ENCODE measurements around the gene CFAP221. TPM values are rescaled to one million over a fixed set of nuclear protein-coding genes. Genes with fewer than 3 reads are reported as not detected.

Gene CFAP221
- total and polyA plus RNA-seq, 10 of the 15 experiments (the other 5 are each of a cell fraction or from before 2014, with no cell fraction given) = not detected

DNA sequence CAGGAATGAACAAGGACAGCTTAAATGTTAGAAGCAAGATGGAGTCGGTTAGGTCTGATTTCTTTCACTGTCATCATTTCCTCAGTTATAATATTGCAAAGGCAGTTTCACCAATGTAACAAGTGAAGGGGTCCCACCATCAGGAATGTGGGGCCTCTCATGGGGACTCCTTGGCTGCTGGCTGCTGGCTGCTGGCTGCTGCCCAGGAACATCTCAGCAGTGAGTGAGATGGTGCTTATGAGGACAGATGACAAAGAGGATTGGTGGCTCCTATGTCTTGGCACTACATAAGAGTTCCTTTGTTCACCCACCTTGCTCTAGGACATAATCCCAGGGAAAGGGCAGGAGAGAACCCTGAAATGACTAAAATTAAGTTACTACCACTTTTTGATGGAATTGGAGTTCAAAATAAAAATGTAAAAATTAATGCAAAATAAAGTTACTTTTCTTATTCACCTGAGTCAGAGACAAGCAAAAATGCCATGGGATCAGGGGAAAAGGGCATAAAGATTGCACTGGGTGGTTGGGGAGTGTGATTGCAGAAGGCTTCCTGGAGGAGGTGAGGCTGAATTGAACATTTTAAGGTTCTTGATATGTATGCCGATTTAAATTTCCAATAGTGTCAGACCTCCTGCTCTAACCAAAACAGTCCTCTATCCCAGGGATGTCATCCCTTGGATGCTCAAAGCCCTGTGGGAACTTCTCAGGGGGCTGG is 158.1 kb downstream of the CFAP221 start:
- no peak for TF ChIP-seq ZNF207 (IDR thresholded peaks at IDR 0.05; ENCODE audit: borderline replicate concordance)
- TF ChIP-seq HCFC1 (IDR thresholded peaks at IDR 0.05; ENCODE audit: low read length) = no peak
- Histone ChIP-seq H3K4me3 (no peak overlapping the region), H2AFZ (ENCODE audit: control insufficient read depth, low read depth, low read length) (no peak overlapping the region), H4K20me1 (ENCODE audit: control insufficient read depth, insufficient read depth) (no peaks in the 10 kb centered on the region), H3K9me3 (replicated peaks; ENCODE audit: control insufficient read depth, insufficient read depth, low read length) (peaks cover 9% of the 10 kb centered on the region; the same call in 2 of the 3 replicates), H3K27ac (ENCODE audit: control insufficient read depth, insufficient read depth) (no peak overlapping the region), H3K79me2 (ENCODE audit: control insufficient read depth, insufficient read depth, low read length) (no peaks in the 10 kb centered on the region), H3K4me1 (ENCODE audit: control insufficient read depth, insufficient read depth, low read length) (peaks cover 16% of the 10 kb centered on the region), H3K4me2 (ENCODE audit: control insufficient read depth, insufficient read depth) (no peak overlapping the region), H3K36me3 (ENCODE audit: control insufficient read depth in 2 of 2, insufficient read depth in 2 of 2, low read length in 1 of 2) (no peaks in the 10 kb centered on the region), H3K27me3 (replicated peaks in 1 of 2; ENCODE audit: control insufficient read depth in 2 of 2, insufficient read depth in 2 of 2, low read length in 1 of 2) (no peaks in the 10 kb centered on the region; a peak in 1 of 4 replicates), H3K9ac (ENCODE audit: control insufficient read depth, insufficient read depth, low read length) (no peak overlapping the region)
- in situ Hi-C loops (cut with MboI) (loop anchor here (5.0 to 10.0 kb wide), 3 partner anchors 120 to 972 kb away; no protein-coding TSS in a partner anchor), intact Hi-C loops (cut with micrococcal nuclease; ENCODE audit: unreplicated experiment) (loop anchor here (1.0 to 5.0 kb wide), 3 partner anchors 124 to 473 kb away; no protein-coding TSS in a partner anchor)
- WGBS (ENCODE audit: insufficient coverage, insufficient replicate concordance, low lambda C conversion rate, missing lambda C conversion rate) = 70% methylated on average over 2 of the region's 2 CpGs
- DNase-seq (ENCODE audit: low read depth, low spot score) (no peak), ATAC-seq (no peak; the same call in 2 of the 3 replicates), FAIRE-seq (no peak)
- BruUV-seq (replicated peaks) = no TSS peak
- ChIA-PET CTCF (interaction anchor here (0.6 to 7.3 kb wide), 18 partner anchors 17 to 978 kb away, joined by 3 to 116 read pairs (median 5); partner anchors contain the start of gene TMEM177), RAD21 (ENCODE audit: unreplicated experiment) (interaction anchor here (0.8 to 3.4 kb wide), 7 partner anchors 24 to 611 kb away, joined by 3 to 38 read pairs (median 4); partner anchors contain the start of gene TMEM177), POLR2A (no interaction called here), SMC1A (ENCODE audit: uncharacterized antibody, unreplicated experiment) (interaction anchor here (0.7 to 2.9 kb wide), 4 partner anchors 118 to 473 kb away, joined by 3 to 19 read pairs (median 6); no protein-coding TSS in a partner anchor)

DNA sequence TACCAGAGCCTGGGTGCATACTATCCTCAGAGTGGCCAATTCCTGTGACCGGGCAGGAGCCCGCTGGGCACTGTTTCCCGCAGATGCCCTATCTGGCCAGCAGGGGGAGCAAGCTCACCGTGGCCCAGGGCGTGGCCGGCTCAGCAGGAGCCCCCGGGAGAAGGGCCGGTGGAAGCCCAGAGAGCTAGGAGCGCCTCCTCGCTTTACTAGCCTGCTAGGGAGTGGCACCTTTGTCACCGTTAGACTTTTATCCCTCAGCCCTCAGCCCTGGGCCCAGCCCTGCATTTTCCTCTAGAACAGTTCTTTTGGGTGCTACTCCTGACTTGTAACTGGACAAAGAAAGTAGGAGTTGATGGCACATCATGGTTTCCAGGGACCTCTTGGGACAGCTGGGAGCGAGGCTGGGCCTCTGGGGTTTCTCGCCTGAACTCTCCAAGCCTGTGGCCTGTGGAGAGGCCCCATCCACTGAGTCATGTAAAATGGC is 158.7 kb downstream of the CFAP221 start:
- WGBS (ENCODE audit: insufficient coverage, insufficient replicate concordance, low lambda C conversion rate, missing lambda C conversion rate) = 1% methylated on average over 13 of the region's 13 CpGs
- no peaks in the 10 kb centered on the region; a peak in 1 of 4 replicates for H3K27me3 ChIP-seq (replicated peaks in 1 of 2; ENCODE audit: control insufficient read depth in 2 of 2, insufficient read depth in 2 of 2, low read length in 1 of 2)
- peaks cover 9% of the 10 kb centered on the region; the same call in 2 of the 3 replicates for H3K9me3 ChIP-seq (replicated peaks; ENCODE audit: control insufficient read depth, insufficient read depth, low read length)
- H3K4me2 ChIP-seq (ENCODE audit: control insufficient read depth, insufficient read depth) = no peak overlapping the region
- H3K79me2 ChIP-seq (ENCODE audit: control insufficient read depth, insufficient read depth, low read length) = no peaks in the 10 kb centered on the region
- peaks cover 14% of the 10 kb centered on the region for H3K4me1 ChIP-seq (ENCODE audit: control insufficient read depth, insufficient read depth, low read length)
- no peaks in the 10 kb centered on the region for H4K20me1 ChIP-seq (ENCODE audit: control insufficient read depth, insufficient read depth)
- BruUV-seq (replicated peaks) = no TSS peak
- intact Hi-C loops (cut with micrococcal nuclease; ENCODE audit: unreplicated experiment) = loop anchor here (1.0 to 5.0 kb wide), 3 partner anchors 123 to 472 kb away; no protein-coding TSS in a partner anchor
- H3K9ac ChIP-seq (ENCODE audit: control insufficient read depth, insufficient read depth, low read length) = no peak overlapping the region
- no peak overlapping the region for H3K27ac ChIP-seq (ENCODE audit: control insufficient read depth, insufficient read depth)
- no peak overlapping the region for H2AFZ ChIP-seq (ENCODE audit: control insufficient read depth, low read depth, low read length)
- in situ Hi-C loops (cut with MboI) = loop anchor here (5.0 to 10.0 kb wide), 3 partner anchors 119 to 972 kb away; no protein-coding TSS in a partner anchor
- ChIA-PET CTCF (interaction anchor here (0.6 to 7.3 kb wide), 22 partner anchors 10 to 978 kb away, joined by 3 to 116 read pairs (median 6); partner anchors contain the start of gene TMEM177), RAD21 (ENCODE audit: unreplicated experiment) (interaction anchor here (0.6 to 2.7 kb wide), 8 partner anchors 24 to 978 kb away, joined by 3 to 38 read pairs (median 4); partner anchors contain the start of gene TMEM177), POLR2A (interaction anchor here (0.6 kb wide), 1 partner anchor 499 kb away, joined by 3 read pairs; no protein-coding TSS in a partner anchor), SMC1A (ENCODE audit: uncharacterized antibody, unreplicated experiment) (interaction anchor here (0.6 to 2.9 kb wide), 7 partner anchors 118 to 610 kb away, joined by 3 to 19 read pairs (median 4); no protein-coding TSS in a partner anchor)
- no peak overlapping the region for H3K4me3 ChIP-seq
- no peaks in the 10 kb centered on the region for H3K36me3 ChIP-seq (ENCODE audit: control insufficient read depth in 2 of 2, insufficient read depth in 2 of 2, low read length in 1 of 2)
- FAIRE-seq (peak; percentile 75), DNase-seq (ENCODE audit: low read depth, low spot score) (no peak), ATAC-seq (peak; percentile 97)
- TF ChIP-seq BCL11A (IDR thresholded peaks at IDR 0.05; ENCODE audit: low read depth, low read length) (no peak), MYB (IDR thresholded peaks at IDR 0.05; ENCODE audit: borderline replicate concordance, low read depth, low read length) (no peak), LARP7 (IDR thresholded peaks at IDR 0.05) (peak; percentile 34; the same call in 1 of the 2 replicates), SMC3 (IDR thresholded peaks at IDR 0.05; ENCODE audit: borderline replicate concordance, low read length) (peak; percentile 79), ZNF384 (IDR thresholded peaks at IDR 0.05; ENCODE audit: borderline replicate concordance, low read depth, low read length) (no peak), EZH2 (IDR thresholded peaks at IDR 0.05; ENCODE audit: borderline replicate concordance, control insufficient read depth, low read depth, low read length) (no peak), YY1 (IDR thresholded peaks at IDR 0.05; ENCODE audit: low read depth, low read length) (peak; percentile 29; the same call in 1 of the 2 replicates), EGR1 (IDR thresholded peaks at IDR 0.05; ENCODE audit: borderline replicate concordance in 1 of 2, low read depth in 2 of 2, low read length in 2 of 2) (no peak), STAT3 (IDR thresholded peaks at IDR 0.05; ENCODE audit: low read depth, low read length) (no peak), ATF7 (IDR thresholded peaks at IDR 0.05; ENCODE audit: low read depth) (no peak)
- TF ChIP-seq, protein P1, sequence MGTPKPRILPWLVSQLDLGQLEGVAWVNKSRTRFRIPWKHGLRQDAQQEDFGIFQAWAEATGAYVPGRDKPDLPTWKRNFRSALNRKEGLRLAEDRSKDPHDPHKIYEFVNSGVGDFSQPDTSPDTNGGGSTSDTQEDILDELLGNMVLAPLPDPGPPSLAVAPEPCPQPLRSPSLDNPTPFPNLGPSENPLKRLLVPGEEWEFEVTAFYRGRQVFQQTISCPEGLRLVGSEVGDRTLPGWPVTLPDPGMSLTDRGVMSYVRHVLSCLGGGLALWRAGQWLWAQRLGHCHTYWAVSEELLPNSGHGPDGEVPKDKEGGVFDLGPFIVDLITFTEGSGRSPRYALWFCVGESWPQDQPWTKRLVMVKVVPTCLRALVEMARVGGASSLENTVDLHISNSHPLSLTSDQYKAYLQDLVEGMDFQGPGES (IDR thresholded peaks at IDR 0.05) = no peak
